A673 (cell line): ENCODE measurements around the gene ASIC2.

Source experiments
- EZH2 ChIP-seq: fragments of 200-600 bp; sonication (generic); IDR thresholded peaks from 2 replicates; pipeline ENCODE4 v1.6.1; 2017; ENCODE audit warnings: borderline replicate concordance, low read depth, mild to moderate bottlenecking, mixed read lengths, antibody characterized with exemption, low read length; ENCODE audit not compliant: poor library complexity, severe bottlenecking
- TF ChIP-seq, protein P1 (sequence below): fragments of 300-800, 200-600 bp; sonication (generic); conservative IDR thresholded peaks from 2 replicates; pipeline ENCODE4 v1.5.1; 2017; ENCODE audit warnings: low read depth, mild to moderate bottlenecking, antibody characterized with exemption, low read length, moderate library complexity, mixed read lengths

DNA sequence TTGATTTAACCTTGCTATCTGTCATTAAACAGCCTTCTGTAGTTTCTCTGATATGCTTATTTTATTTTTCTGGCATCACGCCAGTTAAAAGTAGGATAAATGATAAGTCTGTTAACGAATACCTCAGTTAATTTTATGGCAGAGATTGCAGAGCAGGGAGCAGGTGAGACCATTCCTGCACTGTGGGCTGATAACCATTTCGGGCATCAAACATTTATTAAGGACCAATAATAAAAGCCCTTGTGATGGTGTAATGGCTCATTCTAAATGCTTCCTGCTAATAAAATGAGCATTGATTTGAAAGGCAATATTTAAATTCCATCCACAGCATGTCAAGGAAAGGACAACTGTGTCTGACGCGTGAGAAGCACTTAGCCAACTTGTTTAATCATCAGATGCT, 94.1 kb downstream of the ASIC2 start:
- TF ChIP-seq, protein P1, sequence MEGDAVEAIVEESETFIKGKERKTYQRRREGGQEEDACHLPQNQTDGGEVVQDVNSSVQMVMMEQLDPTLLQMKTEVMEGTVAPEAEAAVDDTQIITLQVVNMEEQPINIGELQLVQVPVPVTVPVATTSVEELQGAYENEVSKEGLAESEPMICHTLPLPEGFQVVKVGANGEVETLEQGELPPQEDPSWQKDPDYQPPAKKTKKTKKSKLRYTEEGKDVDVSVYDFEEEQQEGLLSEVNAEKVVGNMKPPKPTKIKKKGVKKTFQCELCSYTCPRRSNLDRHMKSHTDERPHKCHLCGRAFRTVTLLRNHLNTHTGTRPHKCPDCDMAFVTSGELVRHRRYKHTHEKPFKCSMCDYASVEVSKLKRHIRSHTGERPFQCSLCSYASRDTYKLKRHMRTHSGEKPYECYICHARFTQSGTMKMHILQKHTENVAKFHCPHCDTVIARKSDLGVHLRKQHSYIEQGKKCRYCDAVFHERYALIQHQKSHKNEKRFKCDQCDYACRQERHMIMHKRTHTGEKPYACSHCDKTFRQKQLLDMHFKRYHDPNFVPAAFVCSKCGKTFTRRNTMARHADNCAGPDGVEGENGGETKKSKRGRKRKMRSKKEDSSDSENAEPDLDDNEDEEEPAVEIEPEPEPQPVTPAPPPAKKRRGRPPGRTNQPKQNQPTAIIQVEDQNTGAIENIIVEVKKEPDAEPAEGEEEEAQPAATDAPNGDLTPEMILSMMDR = no peak
- no peak for TF ChIP-seq EZH2
